Prostate gland (tissue), 2 donors: ENCODE measurements around the gene LGALS12.

ENCODE experiments used
- CTCF ChIP-seq, 4 experiments: fragments of 200-600 bp in 2 of 4; fragments of 450-650 bp in 2 of 4; sonication (generic) in 2 of 4; IDR thresholded peaks; 1 replicate in 3 of 4; 2 replicates in 1 of 4; pipeline ENCODE4 v1.5.1; 2016 to 2019; ENCODE audit warnings: antibody characterized with exemption in 4 of 4, mild to moderate bottlenecking in 2 of 4, moderate library complexity in 2 of 4
- POLR2A ChIP-seq: fragments of 450-650 bp; IDR thresholded peaks from one replicate; pipeline ENCODE4 v1.6.1; 2016; ENCODE audit warnings: antibody characterized with exemption, mild to moderate bottlenecking
- POLR2AphosphoS5 ChIP-seq: sonication (generic); formaldehyde crosslinking; IDR thresholded peaks from one replicate; pipeline ENCODE4 v1.6.1; 2017; ENCODE audit warnings: antibody characterized with exemption

GRCh38 chr11:63476618-63477017, 29.3 kb upstream of the LGALS12 start:
- TF ChIP-seq CTCF (IDR thresholded peaks at IDR 0.05) (no peak), POLR2AphosphoS5 (no peak), POLR2A (no peak)
